Activated T-cell treated with anti-CD3 and anti-CD28 coated beads, Interleukin-2, amount 50 U/mL, for 1 hour (primary cell): ENCODE measurements around the gene DIDO1.

ENCODE experiments used
- DNase-seq: peaks from one replicate; pipeline ENCODE4 v3.0.0-alpha.2; 2020

Gene DIDO1

GRCh38 chr20:62829231-62830230 lies 96.8 kb downstream of the DIDO1 start:
- DNase-seq, result no peak

GRCh38 chr20:62828511-62829230 lies 97.6 kb downstream of the DIDO1 start:
- no peak for DNase-seq

- no peak for DNase-seq
Observed at GRCh38 chr20:62828051-62828450, 98.3 kb downstream of the DIDO1 start.
